ENCODE data around the gene CCNA2.

DNA sequence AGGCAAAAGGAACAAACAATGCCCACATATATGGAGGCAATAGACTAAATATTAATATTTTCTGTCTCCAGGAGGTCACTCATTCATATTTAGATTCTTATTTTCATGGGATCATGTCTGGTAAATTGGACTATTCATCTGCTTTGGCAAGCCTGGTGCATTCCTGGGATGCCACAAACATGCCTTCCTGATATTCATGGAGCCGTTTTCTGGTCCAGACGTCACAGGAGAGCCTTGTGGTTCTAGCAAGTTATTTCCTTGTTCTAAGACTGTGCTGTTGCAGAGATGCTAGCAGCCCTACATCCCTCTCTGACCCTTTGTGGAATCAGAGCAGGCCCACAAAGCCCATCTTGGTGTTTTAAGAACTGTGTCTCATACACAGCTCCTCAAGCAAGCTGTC lies 38.7 kb downstream of the CCNA2 start:
- TF ChIP-seq, protein P1, sequence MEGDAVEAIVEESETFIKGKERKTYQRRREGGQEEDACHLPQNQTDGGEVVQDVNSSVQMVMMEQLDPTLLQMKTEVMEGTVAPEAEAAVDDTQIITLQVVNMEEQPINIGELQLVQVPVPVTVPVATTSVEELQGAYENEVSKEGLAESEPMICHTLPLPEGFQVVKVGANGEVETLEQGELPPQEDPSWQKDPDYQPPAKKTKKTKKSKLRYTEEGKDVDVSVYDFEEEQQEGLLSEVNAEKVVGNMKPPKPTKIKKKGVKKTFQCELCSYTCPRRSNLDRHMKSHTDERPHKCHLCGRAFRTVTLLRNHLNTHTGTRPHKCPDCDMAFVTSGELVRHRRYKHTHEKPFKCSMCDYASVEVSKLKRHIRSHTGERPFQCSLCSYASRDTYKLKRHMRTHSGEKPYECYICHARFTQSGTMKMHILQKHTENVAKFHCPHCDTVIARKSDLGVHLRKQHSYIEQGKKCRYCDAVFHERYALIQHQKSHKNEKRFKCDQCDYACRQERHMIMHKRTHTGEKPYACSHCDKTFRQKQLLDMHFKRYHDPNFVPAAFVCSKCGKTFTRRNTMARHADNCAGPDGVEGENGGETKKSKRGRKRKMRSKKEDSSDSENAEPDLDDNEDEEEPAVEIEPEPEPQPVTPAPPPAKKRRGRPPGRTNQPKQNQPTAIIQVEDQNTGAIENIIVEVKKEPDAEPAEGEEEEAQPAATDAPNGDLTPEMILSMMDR (IDR thresholded peaks at IDR 0.05; ENCODE audit: insufficient read depth, low read length, poor library complexity, severe bottlenecking) = no peak
- TF ChIP-seq EZH2phosphoT487 (conservative IDR thresholded peaks at IDR 0.05; ENCODE audit: low read length) = no peak
